Hepatocyte (in vitro differentiated cells): ENCODE results near the gene STARD9.

Experiments used
- CTCF ChIP-seq: fragments of 200-600 bp; sonication (generic); IDR thresholded peaks from 2 replicates; pipeline ENCODE4 v1.5.1; 2016; ENCODE audit warnings: antibody characterized with exemption, mild to moderate bottlenecking; ENCODE audit not compliant: poor library complexity
- EZH2 ChIP-seq: fragments of 200-600 bp; sonication (generic); IDR thresholded peaks from 2 replicates; pipeline ENCODE4 v1.6.1; 2016; ENCODE audit warnings: antibody characterized with exemption, mild to moderate bottlenecking, borderline replicate concordance
- EZH2phosphoT487 ChIP-seq: fragments of 200-600 bp; sonication (generic); IDR thresholded peaks from one replicate; pipeline ENCODE4 v1.6.1; 2018; ENCODE audit warnings: antibody characterized with exemption, mild to moderate bottlenecking, low read depth, moderate library complexity; ENCODE audit not compliant: unreplicated experiment, severe bottlenecking

DNA sequence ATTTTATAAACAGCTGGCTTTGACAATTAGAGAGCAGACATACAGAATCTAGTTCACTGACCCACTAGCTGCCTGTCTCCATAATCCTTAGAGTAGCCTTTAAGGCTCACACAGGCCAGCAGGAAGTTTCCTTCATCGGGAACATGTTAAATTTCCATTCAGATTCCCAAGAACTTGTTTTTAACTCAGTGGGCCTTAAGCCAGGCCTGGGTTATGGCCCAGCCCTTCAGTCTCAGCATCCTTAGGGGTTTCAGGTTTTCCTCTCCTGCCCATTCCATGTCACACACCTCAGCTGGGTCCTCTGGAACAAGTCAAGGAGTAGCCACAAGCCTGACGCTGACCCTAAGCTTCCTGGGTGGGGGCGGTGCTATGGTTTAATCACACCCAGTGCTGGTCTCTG is 146.5 kb downstream of the STARD9 start:
- TF ChIP-seq CTCF = no peak
- TF ChIP-seq EZH2 = no peak
- no peak for TF ChIP-seq EZH2phosphoT487
